ENCODE results near the gene DPM1.
"Not testable (repeated sequence)": the region's sequence is repeated elsewhere in the genome, so short reads cannot be mapped to it uniquely, and the experiment has no call there.

Gene DPM1

DNA sequence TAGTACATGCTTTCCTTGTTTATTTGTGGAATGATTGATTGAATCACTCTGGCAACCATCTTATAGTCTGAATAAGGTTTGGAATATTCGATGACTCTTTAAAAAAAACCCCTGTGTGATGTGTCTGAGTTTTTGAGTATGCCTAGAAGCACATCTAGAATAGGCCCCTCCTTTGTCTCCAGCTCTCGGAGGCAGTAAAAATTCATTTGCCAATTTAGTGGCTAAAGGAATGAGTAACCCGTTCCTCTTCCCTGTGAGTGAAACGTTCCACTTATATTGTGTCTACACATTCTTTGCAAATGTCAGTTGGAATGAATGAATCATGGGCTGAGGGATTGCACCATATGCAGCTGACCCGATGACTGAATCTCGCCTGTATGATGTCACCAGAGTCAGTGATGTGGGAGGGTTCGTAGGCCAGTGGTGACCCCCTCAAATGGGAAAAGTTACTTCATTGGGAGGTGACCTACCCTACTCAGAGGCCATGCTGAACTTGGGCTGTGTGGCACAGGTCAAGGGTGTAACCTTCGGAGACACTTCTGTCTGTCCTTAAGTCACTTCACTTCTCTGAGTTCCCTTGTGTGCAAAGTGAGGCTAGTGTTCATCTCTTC, 21.8 kb upstream of the DPM1 start:
- DNase-seq (ENCODE audit: low read depth) = no peak

DNA sequence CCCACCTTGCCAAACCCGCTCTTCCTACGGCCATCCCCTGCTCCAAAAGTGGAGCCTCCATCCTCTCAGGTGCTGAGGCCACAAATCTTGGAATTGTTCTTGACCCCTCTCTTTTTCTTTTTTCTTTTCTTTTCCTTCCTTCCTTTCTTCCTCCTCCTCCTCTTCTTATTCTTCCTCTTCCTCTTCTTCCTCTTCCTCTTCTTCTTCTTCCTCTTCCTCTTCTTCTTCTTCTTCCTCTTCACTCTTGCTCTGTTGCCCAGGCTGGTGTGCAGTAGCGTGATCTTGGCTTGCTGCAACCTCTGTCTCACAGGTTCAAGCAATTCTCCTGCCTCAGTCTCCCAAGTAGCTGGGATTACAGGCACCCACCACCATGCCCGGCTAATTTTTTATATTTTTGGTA, 20.2 kb upstream of the DPM1 start:
- DNase-seq (ENCODE audit: low read depth) = not testable (repeated sequence)

DNA sequence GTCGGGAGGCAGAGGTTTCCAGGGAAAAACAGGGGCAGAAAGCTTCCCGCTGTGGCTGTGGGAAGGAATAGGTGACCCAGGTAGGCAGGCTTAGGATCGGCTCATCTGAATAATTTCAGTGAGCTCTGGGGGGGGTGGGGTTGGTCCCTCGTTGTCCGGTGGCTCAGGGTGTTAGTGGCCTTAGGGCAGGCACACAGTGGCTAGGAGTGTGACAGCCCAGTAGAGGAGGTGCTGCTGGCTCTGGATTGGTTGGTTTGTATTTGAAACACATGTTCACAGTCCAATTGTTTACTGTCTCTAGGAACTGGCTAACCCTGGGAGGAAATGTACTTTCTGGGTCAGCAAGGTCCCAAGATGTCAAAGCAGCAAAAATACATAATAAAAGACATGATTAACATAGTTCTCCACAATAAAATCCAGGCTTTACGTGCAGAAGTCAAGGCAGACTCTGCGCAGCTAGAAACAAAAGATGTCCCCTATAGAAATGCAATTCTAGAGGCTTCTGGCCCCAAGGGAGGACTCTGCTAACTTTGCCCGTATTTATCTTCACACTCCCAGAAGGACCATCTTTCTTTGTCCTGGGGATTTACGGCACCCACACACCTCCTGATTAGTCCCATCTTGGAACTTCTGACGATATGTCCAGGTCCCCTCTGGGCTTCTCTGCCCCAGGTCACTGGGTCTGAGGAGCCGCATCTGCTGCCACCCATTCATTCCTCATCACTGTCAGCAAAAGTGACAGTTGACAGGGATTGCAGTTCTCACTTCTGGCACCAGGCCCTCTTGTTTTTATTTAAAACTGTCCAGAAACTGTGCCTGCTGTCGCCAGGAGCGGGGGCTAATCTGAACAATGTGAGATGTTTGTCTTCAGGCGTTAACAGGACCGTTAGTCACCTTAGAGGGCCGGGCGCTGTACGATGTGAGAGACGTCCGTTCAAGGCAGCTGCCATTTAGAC, 19.0 kb upstream of the DPM1 start:
- DNase-seq (ENCODE audit: low read depth) = no peak

DNA sequence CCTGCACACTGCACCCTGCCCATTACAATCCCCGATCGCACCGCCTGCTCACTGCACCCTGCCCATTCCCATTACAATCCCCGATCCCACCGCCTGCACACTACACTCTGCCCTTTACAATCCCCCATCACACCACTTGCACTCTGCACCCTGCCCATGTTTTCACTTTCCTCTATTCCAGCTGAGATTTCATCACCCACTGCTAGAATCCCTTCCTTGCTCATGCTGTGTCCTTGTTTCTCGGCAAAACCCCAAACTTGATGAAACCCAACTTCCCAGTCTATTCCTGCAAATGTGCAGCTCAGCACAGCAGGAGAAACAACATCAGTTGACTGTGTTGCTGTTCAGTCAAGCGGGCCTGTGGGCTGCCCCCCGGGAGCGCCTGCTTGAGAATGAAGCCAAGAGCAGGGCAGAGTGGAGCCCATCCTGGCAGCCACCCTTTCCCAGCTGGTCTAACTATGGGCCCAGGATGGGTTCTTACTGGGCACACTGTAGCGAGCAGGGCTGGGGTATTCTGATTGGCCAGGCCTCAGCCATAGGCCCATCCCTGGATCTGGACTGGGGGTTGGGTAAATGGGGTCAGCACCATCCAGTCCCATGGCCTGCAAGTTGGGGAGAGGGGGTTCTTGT, 17.5 kb upstream of the DPM1 start:
- no peak for DNase-seq (ENCODE audit: low read depth)

DNA sequence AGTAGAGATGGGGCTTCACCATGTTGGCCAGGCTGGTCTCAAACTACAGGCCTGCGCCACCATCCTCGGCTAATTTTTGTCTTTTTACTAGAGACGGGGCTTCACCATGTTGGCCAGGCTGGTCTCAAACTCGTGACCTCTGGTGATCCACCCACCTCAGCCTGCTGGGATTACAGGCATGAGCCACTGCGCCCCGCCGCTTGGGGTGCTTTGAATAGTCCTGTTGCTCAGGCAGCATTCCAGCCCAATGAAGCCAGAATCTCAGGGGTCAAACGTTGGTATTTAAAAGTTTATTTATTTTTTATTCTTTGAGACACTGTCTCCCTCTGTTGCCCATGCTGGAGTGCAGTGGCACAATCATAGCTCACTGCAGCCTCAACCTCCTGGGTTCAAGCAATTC, 11.6 kb upstream of the DPM1 start:
- DNase-seq (ENCODE audit: low read depth) = no peak

DNA sequence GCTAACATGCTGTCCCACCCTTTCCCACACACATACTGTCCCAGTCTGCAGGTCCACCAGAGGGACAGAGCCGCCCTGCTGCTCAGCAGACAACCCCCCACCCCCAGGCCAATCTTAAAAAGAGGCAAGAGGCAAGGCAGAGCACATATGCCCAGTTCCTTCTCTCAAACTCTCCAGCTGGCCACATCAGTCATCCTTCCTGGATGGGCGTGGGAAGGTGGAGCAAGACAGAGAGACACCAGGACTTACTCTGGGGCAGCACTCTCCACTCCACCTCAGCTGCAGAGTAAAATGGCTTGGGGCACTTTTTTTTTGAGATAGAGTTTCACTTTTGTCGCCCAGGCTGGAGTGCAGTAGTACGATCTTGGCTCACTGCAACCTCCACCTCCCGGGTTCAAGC, 11.1 kb upstream of the DPM1 start:
- DNase-seq (ENCODE audit: low read depth) = no peak

DNA sequence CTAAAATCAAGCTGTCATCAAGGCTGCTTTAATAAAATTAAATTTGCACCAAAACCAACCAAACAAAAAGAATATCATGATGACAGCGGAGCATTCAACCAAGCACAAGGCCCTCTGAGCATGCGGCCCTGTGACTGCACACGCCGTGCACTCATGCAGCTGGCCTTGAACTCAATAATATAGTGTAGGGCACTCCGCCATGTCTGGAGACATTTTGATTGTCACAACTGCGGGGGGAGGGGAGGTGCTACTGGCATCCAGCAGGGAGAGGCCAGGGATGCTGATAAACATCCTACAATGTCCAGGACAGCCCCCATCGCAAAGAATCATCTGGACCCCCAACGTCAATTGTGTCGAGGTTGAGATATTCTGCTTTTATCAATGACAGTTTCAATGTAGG, 10.0 kb upstream of the DPM1 start:
- DNase-seq (ENCODE audit: low read depth) = no peak

GRCh38 chr20:50967586-50967985, 9.3 kb upstream of the DPM1 start:
- DNase-seq (ENCODE audit: low read depth) = no peak

- DNase-seq (ENCODE audit: low read depth) = no peak
Observed at GRCh38 chr20:50959543-50960126, 1.3 kb upstream of the DPM1 start.

DNA sequence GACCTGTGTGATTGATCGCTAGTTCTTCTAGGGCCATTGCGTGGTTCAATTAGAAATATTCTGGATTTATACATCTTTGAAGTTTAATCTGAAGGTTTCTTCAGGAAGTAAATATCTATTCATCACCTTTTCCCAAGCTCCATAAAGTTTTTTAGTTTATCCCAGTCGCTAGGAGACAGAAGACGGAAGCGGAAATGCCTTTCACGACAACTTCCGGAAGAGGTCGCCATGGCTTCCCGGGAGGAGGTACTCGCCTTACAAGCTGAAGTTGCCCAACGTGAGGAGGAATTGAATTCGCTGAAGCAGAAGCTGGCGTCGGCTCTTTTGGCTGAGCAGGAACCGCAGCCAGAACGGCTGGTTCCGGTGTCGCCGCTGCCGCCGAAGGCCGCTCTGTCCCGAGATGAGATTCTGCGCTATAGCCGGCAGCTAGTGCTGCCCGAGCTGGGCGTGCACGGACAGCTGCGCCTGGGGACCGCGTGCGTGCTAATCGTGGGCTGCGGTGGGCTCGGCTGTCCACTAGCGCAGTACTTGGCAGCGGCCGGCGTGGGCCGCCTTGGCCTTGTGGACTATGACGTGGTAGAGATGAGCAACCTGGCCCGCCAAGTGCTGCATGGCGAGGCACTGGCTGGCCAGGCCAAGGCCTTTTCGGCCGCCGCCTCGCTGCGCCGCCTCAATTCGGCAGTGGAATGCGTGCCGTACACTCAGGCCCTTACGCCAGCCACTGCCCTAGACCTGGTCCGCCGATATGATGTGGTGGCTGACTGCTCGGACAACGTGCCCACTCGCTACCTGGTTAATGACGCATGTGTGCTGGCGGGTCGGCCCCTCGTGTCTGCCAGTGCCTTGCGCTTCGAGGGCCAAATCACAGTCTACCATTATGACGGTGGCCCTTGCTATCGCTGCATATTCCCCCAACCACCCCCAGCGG, 547 bp upstream of the DPM1 start, which contains the start of gene MOCS3:
MOCS3 (plus strand) TSS at position 204 of the 928 bp plus-strand sequence; CDS start at position 229, 25 bp downstream.
- peak; percentile 90 for DNase-seq (ENCODE audit: low read depth)

- no peak for DNase-seq (ENCODE audit: low read depth)
Observed at GRCh38 chr20:50957276-50957675, 1.1 kb downstream of the DPM1 start.

- no peak for DNase-seq (ENCODE audit: low read depth)
Observed at GRCh38 chr20:50953821-50954220, 4.5 kb downstream of the DPM1 start.

DNA sequence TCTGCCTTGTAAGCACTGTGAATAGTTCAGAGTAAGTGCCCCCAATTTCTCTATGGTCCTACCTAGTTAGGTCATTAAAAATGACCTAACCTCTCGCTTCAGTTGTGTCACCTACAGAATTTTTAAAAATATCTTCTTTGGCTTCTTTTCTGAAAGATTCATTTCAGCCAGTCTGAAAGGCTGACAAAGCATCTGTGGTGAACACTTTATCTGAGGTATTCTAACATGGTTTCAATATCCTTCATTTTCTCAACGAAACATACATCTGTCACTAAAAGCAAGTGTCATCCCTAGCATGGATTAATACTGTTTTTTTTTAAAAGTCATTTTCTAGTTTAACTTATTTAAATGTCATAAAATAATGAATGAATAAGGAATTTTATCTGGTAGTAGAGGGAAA, 5.1 kb downstream of the DPM1 start:
- no peak for DNase-seq (ENCODE audit: low read depth)

GRCh38 chr20:50948132-50948785, 10.1 kb downstream of the DPM1 start:
- DNase-seq (ENCODE audit: low read depth) = no peak

- DNase-seq (ENCODE audit: low read depth) = no peak
Observed at GRCh38 chr20:50943069-50943468, 15.3 kb downstream of the DPM1 start.

DNA sequence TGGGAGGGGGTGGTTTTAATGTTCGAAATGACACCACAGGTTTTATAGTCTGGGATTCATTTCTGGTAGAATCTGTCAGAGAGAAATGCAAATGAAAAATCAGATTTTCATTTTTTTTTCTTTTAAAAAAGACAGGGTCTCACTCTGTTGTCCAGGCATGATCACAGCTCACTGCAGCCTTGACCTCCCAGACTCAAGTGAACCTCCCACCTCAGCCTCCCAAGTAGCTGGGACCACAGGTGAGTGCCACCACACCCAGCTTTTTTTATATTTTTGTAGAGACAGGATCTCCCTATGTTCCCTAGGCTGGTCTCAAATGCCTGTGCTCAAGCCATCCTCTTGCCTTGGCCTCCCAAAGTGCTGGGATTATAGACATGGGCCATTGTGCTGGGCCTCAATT, 24.7 kb downstream of the DPM1 start:
- no peak for DNase-seq (ENCODE audit: low read depth)

- DNase-seq (ENCODE audit: low read depth) = no peak
Observed at GRCh38 chr20:50932691-50933280, 25.5 kb downstream of the DPM1 start.

DNA sequence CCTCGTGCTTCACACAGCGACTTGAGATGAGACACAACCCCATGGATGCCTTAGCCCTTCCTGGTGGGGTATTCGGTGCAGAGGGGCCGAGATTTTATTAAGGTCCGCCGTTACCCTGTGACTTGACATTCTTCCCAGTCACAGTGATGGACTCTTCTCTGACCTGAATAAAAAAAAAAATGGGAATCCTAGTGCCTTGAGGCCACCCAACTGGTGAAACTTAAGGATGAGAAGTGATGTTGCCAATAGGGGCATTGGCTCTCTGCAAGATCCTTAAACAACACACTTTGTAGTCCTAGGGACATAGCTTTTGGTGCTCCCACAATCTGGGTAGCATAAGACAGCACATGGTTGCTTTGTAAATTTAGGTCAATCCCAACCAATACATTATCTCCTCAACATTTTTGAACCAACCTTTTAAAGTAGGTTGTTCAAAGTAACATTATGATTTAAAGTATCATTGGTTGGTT, 26.3 kb downstream of the DPM1 start:
- DNase-seq (ENCODE audit: low read depth) = no peak

GRCh38 chr20:50931306-50932015, 26.9 kb downstream of the DPM1 start, which contains the start of gene ADNP:
TSS of gene ADNP (minus strand) at chr20:50931437. CDS start at chr20:50903996, 27,441 bp downstream.
- DNase-seq (ENCODE audit: low read depth) = peak; percentile 81

GRCh38 chr20:50930976-50931305, 27.4 kb downstream of the DPM1 start:
- no peak for DNase-seq (ENCODE audit: low read depth)
